Astrocyte of the spinal cord (primary cell): ENCODE measurements around the gene IFIT1.
"Not testable (repeated sequence)": the region's sequence is repeated elsewhere in the genome, so short reads cannot be mapped to it uniquely, and the experiment has no call there.

Experiments used
- DNase-seq: peaks from one replicate; pipeline ENCODE4 v3.0.0; 2011; ENCODE audit warnings: low read depth, low spot score
- H3K4me3 ChIP-seq: 2 replicates; pipeline ENCODE4 v1.5.1; 2011; ENCODE audit warnings: low read depth, mild to moderate bottlenecking, low read length, moderate library complexity
- in situ Hi-C: cut with HindIII; loops from 2 replicates; pipeline ENCODE4 v1.10.0; 2017; ENCODE audit warnings: low sequenced_read_pairs
- TF ChIP-seq, protein P1 (sequence below): IDR thresholded peaks from 2 replicates; pipeline ENCODE4 v1.5.1; 2012; ENCODE audit warnings: low read depth, mild to moderate bottlenecking, low read length, inconsistent platforms

Gene IFIT1

DNA sequence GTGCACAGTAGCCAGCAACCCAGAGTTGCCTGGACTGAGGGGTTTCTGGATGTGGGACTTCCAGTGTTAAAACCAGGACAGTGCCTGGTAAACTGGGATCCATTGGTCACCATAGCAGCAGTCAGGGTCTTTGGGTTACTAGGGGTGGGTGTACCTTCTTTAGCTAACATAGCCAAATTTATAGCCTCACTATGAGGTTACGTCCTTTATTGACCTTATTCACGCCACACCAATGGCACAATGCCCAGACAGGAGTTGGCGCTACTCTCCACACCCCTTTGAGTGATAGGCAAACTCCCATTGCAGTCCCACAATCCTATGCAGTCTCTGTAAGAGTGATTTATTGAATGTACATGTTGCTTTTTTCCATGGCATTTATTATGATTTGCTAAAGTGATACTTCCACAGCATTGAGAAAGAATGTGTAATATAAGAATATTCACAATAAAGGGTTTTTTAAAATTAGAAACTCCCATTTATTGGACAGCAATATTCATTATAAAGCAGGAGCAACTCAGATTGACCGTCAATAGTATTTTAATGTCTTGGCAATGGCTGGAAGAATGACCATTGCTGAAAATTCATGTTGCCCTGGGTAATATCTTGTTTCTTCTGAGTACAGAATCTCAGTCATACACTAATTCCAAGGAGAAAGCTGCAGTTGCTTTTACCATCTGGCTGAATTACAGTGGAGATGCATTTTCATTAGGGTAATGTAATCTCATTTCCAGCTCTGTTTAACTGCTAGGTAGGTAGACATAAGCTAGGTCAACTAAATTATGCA, 48.0 kb downstream of the IFIT1 start:
- no peak overlapping the region for H3K4me3 ChIP-seq
- in situ Hi-C loops: no loop called here
- TF ChIP-seq, protein P1, sequence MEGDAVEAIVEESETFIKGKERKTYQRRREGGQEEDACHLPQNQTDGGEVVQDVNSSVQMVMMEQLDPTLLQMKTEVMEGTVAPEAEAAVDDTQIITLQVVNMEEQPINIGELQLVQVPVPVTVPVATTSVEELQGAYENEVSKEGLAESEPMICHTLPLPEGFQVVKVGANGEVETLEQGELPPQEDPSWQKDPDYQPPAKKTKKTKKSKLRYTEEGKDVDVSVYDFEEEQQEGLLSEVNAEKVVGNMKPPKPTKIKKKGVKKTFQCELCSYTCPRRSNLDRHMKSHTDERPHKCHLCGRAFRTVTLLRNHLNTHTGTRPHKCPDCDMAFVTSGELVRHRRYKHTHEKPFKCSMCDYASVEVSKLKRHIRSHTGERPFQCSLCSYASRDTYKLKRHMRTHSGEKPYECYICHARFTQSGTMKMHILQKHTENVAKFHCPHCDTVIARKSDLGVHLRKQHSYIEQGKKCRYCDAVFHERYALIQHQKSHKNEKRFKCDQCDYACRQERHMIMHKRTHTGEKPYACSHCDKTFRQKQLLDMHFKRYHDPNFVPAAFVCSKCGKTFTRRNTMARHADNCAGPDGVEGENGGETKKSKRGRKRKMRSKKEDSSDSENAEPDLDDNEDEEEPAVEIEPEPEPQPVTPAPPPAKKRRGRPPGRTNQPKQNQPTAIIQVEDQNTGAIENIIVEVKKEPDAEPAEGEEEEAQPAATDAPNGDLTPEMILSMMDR: no peak
- DNase-seq: no peak

DNA sequence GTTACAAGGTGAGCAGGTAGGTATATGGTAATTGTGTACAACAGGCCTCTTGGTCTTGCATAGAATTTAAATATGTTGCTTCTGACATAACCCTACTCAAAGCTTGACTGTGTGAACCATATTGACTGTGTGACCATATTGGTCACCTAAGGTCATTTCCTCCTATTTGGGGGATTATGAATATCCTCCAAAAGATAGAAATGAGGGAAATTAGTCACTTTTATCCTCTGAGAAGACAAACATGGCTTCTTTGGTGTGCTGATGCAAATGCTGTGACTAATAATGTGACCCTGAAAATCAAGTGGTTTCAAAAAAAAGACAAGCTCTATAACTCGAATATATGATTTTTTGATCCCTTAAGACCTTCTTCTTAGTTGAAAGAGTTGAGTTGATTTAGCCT, 49.9 kb downstream of the IFIT1 start:
- in situ Hi-C loops: no loop called here
- DNase-seq: no peak
- H3K4me3 ChIP-seq: no peak overlapping the region
- TF ChIP-seq, protein P1: no peak

DNA sequence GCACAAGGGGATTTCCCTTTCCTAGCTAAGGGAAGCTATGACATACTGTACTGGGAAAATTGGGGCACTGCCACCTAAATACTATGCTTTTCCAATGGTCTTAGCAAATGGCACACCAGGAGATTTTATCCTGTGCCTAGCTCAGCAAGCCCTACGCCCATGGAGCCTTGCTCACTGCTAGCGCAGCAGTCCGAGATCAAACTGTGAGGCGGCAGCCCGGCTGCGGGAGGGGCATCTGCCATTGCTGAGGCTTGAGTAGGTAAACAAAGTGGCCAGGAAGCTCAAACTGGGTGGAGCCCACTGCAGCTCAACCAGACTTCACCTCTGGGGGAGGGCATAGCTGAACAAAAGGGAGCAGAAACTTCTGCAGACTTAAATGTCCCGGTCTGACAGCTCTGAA, 52.4 kb downstream of the IFIT1 start:
- DNase-seq, in situ Hi-C loops, H3K4me3 ChIP-seq: not testable (repeated sequence)

DNA sequence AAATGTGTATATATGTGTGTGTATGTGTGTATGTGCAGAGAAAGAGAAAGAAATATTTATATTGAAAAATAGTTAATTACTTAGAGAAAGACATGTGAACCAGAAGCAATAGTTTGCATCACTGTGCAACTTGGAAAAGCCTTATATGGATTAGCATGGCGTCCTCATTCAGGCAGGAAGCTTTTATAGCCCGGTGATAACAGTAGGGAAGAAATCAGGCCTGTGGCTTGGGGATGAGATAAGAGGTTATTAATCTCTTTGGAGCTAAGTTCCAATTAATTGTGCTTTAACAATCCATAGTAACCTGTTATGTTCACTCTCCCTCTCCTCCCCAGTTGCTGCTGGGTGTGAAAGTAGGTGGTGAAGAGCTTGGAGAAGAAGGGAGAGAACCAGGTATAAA, 58.5 kb downstream of the IFIT1 start:
- TF ChIP-seq, protein P1: no peak
- in situ Hi-C loops: no loop called here
- no peak overlapping the region for H3K4me3 ChIP-seq
- DNase-seq: no peak

DNA sequence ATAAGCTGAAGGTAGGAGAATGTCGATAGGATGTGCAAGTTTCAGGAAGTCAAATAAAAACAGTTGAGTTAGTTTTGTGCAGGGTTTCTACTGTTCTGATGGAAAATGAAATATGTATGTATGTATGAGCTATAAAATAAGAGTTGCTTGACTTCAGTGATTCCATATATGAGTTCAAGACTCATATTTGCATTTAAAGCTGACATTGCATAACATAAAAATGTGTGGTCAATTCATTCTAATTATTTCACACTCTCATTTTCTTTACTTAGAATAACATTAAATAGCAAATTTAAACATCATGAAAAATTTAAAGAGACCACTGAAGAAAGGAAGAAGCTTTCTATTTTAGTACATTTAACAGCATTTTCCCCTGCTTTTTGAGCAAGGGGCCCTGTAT, 59.8 kb downstream of the IFIT1 start:
- H3K4me3 ChIP-seq: no peak overlapping the region
- in situ Hi-C loops: no loop called here
- no peak for DNase-seq
- TF ChIP-seq, protein P1: no peak

DNA sequence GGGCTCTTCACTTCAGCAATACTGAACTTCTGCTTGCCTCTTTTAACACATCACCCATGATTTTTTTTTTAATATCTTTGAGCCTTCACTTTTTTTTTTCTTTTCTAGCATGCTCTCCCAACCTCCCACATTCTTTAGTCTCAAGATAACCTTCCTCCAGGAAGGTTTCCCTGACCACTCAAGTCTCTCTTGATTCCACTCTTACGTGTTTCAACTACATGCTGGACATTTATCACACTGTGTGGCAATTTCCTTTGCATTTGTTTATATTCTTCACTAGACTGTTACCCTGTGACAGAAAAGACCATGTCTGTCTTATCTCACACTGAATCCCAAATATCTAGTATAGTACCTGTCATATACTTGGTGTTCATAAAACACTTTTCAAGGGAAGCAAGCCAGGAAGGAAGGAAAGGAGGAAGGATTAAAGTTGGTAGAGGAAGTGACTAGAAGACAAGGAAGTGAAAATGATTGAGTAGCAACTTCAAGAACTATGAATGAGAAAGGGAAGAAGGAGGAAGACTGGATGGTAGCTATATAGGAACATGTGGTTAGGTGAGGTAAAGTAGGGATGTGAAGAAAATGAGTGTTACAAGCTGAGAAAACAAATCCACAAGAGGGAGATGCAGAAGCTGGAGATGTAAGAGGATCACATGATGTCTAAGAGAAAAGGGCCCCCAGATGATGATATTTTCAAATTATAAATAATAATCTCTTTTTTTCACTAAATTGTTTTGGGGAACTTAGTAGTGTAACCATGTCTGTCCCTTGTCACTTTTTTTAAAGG, 62.3 kb downstream of the IFIT1 start:
- H3K4me3 ChIP-seq: no peak overlapping the region
- no peak for DNase-seq
- TF ChIP-seq, protein P1: no peak
- in situ Hi-C loops: no loop called here
